Erythroblast (primary cell): ENCODE data around the gene CLDN5.

ENCODE experiments used
- GATA1 ChIP-seq: IDR thresholded peaks from 2 replicates; pipeline ENCODE4 v1.6.1; 2011; ENCODE audit warnings: low read depth, mild to moderate bottlenecking, control low read depth, low read length, moderate library complexity
- POLR2A ChIP-seq: IDR thresholded peaks from 2 replicates; pipeline ENCODE4 v1.6.1; 2011; ENCODE audit warnings: mild to moderate bottlenecking, low read length

- no peak for TF ChIP-seq POLR2A
- TF ChIP-seq GATA1: no peak
Measured at GRCh38 chr22:19568337-19569275, 44.4 kb upstream of the CLDN5 start.
